Suppressor macrophage treated with lipopolysaccharide for 4 hours (primary cell): ENCODE results near the gene PAPPA2.
"Not testable (repeated sequence)": the region's sequence is repeated elsewhere in the genome, so short reads cannot be mapped to it uniquely, and the experiment has no call there.

Experiments
- DNase-seq: peaks from one replicate; pipeline ENCODE4 v3.0.0-alpha.2; 2020

The PAPPA2 gene

DNA sequence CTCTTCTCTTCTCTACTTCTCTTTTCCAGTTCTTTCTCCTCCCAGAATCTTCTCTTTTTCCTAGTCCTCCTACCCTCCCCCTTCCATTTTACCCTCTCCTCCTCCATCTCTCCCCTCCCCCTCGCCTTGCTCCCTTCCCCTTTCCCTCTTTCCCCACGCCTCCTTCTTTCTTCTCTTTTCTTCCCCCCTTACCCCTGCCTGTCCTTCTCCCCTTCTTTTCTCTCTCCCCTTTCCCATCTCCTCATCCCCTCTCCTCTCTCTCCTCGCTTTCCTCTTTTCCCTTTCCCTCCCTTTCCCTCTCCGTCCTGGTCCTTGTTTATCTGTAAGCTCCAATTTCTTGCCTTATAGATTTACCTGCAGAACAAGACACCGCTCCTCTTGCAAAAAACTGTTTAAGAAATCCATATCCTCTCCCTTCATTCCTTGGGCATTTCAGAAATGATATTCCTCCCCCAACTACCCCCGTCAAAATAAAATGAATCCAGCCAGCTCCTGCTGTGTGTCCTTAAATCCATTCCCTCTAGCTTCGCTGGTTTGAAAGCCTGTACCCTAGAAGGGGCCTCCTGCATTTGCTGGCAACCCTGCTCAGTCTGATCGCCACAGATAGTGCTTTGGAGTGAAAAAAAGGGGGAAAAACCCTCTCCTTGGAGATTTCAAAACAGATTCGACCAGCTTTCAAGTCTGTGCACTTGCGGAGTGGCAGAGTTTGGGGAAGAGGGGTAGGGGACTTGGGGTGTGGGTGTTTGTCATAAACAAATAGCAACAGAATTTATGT, 89.4 kb downstream of the PAPPA2 start:
- DNase-seq: no peak

DNA sequence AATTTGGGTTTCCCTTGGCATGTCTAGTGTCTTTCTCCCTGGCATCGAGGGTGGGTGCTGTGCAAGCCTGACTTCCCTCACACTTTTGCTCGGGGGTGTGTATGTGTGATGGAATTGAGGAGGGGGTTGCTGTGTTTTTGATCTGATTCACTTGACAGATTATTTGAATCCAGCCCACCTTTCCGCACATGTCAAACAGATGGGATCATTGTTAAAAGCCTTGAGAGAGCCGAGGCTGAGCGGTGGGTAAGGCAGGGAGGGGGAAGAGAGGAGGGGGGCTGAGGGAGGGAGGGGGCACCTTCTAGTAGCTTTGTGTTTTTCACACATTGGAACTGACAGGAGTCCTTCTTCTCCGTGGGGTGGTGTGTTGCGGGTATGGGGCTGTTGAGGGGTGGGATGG, 90.0 kb downstream of the PAPPA2 start:
- no peak for DNase-seq

DNA sequence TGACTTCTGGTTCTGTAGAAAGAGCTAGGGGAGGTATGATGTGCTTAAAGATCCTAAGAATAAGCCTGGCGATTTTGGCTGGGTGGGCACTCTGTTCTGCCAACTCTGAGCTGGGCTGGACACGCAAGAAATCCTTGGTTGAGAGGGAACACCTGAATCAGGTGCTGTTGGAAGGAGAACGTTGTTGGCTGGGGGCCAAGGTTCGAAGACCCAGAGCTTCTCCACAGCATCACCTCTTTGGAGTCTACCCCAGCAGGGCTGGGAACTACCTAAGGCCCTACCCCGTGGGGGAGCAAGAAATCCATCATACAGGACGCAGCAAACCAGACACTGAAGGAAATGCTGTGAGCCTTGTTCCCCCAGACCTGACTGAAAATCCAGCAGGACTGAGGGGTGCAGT, 93.3 kb downstream of the PAPPA2 start:
- no peak for DNase-seq

DNA sequence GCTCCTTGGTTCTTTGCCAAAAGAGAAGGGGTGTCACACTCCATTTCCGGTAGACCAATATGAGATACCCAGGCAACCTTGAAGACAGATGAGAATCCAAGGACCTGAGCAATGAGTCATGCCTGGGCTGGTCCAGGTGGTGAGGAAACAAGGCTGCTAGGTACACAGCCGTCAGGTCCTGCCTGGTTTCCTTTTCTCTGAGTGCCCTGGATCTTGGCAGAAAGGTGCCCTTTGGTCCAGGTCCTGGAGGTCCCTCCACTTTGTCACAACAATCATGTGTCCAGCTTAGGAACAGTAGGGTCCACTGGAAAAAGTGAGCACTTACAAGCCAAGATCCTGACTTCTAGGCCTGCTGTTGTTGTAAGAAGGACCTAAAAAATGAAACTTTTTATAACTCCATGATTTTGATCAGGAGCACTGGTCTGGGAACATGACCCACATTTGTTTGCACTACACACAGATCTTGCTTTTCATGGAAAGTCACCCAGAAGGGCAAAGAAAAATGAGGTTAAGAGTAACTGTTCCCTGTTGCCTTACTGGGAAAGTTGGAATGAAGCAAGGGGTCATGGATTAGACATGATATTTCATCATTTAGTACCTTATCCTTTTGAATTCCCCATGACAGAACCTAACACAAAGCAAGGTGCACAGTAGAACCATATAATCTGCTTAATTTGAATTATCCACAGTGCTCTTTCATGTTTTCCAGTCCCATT, 94.7 kb downstream of the PAPPA2 start:
- DNase-seq: no peak

DNA sequence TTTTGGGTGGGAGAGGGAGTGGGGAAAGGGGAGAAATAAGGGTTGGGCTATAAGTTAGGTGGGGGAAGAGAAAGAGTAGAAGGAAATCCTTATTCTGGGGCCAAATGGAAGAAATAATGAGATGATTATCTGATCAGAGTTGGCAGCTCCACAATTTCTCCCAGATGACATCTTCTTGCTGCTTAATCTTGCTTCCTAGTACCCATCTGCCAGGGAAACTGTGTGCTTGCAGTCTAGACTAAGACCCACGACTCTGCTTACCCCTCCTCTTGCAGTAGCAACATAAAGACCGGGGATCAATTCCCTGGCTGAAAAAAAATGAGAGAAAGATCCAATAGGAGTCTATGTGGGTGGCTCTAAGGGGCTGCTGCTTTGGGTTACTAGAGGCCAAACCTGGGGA, 95.6 kb downstream of the PAPPA2 start:
- no peak for DNase-seq

DNA sequence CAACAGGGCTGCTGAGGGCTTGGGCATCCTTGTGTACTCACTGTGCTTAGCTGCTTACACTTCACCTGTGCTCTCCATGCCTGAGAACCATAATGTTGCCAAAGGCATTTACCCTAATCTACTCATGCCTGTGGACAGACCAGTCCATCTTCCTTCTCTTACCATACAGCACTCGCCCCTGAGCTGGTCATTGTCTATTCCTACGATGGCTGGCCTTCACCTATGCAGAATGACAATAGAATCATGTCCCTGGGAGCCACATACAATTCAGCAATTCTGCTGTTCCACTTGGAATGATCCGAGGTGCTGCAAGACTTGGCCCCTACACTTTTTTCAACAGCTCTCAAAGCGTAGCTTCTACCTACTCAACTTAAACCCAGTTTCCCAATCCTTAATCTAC, 96.5 kb downstream of the PAPPA2 start:
- no peak for DNase-seq

DNA sequence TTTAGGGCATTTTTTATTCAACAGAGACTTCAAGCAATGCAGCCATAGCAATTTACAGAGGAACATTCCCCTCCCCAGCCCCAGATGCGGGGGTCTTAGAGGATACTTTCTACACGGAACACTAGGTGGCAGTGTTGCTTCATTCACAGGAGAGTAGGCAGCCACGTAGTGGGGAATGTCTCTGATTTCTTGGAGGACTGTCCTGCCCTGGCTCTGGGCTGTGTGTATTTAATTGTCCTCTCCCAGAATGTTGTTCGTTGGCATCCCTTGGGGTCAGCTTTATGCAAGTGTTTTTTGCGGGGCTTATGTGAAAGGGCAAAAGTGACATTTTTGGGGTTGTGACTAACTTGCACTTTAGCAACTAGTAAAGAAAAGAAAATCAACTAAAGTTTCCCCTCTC, 96.9 kb downstream of the PAPPA2 start:
- peak; percentile 56 for DNase-seq

DNA sequence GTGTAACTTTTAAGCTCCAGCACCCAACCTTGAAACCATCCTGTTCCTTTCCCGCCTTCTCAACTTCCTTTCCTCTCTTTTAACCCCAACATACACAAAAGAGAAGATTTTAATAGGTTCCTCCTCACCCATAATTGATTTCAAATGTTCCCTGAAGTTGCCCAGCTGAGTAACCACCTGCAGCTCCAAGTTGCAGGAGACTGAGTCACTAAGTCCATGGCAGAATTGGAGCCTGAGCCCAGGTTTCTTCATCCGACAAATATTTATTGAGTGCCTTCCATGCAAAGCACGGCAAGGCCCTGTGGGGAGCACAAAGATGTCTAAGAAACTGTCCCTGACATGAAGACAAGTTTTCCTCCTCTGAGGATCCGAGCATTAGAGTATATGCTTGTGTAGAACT, 97.7 kb downstream of the PAPPA2 start:
- no peak for DNase-seq

DNA sequence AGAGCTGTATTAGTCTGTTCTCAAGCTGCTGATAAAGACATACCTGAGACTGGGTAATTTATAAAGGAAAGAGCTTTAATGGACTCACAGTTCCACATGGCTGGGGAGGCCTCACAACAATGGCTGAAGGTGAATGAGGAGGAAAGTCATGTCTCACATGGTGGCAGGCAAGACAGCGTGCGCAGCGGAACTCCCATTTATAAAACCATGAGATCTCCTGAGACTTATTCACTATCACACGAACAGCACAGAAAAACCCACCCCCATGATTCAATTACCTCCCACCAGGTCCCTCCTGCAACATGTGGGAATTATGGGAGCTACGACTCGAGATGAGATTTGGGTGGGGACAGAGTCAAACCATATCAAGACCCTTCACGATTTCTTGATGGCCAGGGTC, 98.8 kb downstream of the PAPPA2 start:
- DNase-seq: not testable (repeated sequence)

DNA sequence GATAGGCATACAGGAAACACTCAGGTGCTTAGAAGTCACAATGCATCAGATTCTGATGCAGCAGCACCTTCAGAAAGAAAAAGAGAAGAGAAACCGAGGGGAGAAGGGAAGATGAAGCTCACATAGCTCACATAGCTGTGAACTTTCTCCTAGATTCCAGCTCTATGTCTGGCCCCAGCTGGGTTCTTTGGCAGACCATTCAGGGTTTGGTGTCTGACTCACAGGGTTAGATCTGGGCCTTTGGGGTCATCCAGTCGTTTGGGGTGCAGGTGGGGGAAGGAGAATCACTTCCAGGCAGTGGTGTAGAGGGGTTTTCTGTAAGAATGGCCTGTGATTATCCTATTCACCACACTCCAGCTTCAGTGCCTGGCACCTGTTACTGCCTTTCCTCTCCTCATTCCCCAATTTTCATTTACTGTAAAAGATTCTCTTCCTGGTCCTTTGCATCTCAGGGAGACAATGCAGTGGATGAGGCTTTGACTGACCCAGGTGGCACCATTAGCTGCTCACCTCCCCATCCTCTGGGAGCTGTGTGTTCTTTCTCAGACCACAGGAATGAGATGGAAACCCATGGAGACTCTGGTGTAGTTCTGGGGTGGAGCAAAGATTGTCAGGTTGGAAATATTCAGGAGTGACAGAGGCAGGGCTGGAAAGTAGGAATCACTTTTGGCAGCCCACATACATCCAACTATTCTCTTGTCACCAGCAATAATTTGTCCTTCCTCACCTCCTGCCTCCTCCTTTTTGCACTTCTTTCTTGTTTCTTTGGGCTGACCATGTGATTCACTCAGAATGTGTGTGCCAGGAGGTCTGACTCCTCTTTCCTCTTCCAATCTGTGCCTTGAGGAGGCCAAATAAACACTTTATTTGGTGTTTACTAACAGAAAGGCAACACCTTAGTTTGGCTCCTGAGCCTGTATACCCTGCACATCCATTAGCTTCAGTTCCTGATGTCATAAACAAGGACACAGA, 103.3 kb downstream of the PAPPA2 start:
- no peak for DNase-seq

DNA sequence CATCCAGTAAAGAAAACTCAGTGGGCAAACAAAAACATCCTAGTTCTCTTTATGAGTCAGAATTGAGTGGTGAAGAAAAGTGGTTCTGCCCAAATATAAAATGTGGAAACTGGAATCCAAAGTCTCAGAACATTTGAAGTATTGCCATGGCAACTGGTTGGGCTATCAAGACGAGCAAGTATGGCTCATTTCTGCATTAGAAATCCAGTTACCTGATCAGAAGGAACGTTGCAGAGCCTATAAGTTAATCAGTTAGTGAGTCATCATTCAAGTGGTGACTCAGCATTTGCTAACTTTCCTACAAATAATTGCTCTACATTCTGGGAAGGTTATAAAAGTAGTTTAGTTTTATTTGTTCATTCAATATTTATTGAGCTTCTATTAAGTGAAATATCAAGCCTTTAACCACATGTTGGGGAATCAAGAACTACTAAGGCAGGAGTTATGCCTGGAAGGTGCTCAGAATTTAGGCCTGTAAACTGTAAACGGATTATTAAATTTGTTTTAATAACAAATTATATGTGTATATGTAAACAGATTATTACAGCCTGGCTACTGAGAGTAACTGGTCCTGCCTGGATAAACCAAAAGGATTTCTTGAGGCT, 104.3 kb downstream of the PAPPA2 start:
- no peak for DNase-seq

DNA sequence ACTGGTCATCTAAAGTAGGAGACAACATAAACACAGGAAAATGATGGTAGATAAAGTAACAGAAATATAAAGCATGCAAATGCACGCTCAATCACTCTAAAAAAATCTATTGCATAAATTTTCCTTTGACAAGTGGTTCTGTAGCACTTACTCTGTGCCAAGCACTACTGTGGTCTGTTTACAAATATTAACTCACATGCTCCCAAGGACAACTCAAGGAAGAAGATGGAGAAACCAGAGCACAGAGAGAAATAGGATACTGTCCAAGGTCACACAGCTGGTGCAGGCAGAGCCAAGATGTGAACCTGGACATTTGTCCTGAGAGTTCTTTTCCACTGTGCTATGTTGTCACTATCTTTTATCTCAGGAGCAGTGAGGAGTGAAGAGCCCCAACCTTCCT, 105.2 kb downstream of the PAPPA2 start:
- DNase-seq: no peak

DNA sequence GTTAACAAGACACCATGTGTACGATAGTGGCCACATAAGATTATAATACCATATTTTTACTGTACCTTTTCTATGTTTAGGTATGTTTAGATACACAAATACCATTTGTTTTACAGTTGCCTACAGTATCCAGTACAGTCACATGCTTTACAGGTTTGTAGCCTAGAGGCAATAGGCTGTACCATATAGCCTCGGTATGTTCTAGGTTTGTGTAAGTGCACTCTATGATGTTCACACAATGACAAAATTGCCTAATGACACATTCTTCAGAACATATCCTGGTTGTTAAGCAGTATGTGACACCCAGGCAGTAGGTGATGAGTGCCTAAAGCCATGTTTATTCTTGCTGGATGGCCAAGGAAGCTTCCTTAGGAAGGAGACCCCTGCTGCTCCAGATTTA, 111.8 kb downstream of the PAPPA2 start:
- DNase-seq: no peak

DNA sequence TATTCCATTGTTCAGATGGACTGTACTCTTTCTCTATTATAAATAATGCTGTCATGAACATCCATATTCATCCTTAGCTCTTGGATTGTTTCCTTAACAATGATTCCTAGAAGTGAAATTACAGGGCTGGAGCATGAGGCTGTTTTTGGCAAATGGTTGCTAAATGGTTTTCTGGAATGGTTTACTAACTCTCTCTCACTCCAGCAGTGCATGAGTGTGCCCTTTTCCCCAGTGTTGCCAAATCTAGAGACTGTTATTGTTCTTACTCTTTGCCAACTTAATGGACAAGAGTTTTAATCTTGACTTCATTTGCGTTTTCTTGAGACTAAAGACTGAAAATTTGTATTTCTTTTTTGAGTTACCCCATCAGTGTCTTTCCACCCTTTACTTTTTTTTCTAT, 113.0 kb downstream of the PAPPA2 start:
- DNase-seq: no peak

DNA sequence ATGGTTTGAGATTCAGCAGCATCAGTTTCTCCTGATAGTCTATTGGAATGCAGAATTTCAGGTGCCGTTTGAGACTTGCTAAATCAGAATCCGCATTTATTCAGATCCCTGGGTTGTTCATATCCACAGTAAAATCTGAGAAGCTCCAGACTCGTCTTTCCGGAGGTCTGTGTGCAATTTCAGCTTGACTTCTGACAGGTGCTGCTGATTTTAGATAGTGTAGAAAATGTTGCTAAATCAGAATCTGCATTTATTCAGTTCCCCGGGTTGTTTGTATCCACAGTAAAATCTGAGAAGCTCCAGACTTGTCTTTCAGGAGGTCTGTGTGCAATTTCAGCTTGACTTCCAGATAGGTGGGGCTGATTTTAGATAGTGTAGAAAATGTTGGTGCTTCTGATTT, 113.7 kb downstream of the PAPPA2 start:
- no peak for DNase-seq

DNA sequence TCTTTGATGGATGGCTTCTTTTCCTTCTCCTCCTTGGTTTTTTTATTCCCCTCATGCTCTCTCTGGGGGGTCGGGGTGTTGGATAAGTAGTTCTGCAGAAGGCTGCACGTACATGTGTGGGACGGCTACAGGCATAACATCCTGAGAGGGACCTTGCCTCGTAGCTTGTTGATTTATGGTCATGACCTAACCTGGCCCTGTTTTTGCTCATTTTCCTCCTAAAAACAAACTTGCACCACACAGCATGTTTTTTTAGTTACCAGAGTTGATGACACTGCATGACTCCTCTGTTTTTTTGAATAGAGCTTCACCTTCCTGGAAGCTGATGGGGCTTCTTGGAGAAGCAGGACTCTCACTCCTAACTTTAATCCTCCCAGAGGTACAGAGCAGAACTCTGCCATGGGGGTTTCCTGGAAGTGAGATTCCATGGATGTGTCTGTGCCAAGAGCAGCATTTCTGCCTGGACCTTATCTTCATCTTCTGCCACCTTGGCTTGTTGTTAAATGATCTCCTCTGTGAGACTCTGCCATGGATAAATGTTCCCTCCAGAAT, 114.7 kb downstream of the PAPPA2 start:
- DNase-seq: no peak

DNA sequence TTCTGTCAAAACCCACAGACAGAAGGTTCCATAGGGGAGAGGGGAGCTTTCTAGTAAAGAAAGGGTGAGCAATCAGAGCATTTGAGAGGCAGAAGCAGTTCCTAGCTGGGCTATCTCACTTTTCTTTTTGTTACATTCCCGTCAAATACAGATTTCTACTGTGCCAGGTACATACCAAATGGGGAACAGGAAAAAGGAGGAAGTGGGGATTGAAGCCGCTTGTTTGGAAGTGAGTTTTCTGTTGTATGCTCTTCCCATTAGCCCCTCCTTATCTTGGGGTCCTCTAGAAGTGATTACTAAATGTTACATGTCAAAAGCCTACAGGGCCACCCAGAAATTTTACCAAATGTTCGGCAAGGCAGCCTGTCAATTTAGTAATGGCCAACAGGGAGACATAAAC, 116.1 kb downstream of the PAPPA2 start:
- no peak for DNase-seq

DNA sequence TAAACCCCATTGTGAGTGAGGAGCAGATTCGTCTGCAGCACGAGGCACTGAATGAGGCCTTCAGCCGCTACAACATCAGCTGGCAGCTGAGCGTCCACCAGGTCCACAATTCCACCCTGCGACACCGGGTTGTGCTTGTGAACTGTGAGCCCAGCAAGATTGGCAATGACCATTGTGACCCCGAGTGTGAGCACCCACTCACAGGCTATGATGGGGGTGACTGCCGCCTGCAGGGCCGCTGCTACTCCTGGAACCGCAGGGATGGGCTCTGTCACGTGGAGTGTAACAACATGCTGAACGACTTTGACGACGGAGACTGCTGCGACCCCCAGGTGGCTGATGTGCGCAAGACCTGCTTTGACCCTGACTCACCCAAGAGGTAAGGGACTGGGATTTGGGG, 132.2 kb downstream of the PAPPA2 start:
- DNase-seq: no peak

DNA sequence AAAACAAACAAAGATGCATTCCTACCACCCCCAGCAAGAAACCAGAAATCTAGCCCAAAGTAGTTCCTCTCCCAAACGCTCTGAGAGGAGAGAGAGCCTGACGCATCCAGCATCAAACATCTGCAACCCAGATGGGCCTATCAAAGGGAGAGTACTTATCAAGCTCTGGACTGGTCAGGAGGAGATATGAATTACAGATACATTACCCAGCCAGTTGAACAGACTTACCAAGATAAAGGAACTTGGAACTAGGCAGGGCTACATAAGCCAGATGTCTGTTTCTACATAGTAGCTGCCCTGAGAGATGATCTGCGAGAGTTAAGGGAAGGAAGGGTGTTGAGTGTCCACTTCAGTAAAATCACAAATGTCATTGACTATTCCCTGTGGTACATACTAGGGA, 138.4 kb downstream of the PAPPA2 start:
- DNase-seq: no peak

DNA sequence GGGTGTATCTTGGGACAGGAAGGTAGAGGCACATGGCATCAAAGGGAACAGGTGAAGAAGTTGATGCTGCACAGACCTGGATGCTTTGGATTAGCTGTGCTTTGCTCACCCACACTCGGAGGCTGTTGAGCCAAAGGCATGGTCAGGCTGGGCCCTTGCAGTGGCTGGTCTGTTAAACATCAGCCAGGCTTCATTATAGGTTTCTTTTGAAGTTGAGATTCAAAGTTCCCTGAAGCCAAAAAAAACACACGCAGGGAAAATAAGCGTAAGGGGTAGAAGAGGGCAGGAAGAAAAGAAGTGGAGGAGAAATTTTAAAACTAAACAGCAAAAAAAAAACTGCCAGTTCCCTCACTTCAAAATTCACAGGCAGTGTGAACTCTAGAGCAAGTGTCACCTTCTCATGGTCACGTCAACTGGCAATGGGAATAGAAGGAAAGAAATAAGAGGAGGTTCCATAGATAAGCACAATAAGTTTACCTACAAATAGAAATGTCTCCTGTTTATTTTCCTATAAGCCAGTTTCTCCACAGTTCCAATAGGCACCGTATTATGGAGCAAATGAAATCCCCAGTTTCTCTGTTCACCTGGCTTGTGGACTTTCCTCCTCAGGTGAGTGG, 139.5 kb downstream of the PAPPA2 start:
- DNase-seq: no peak

DNA sequence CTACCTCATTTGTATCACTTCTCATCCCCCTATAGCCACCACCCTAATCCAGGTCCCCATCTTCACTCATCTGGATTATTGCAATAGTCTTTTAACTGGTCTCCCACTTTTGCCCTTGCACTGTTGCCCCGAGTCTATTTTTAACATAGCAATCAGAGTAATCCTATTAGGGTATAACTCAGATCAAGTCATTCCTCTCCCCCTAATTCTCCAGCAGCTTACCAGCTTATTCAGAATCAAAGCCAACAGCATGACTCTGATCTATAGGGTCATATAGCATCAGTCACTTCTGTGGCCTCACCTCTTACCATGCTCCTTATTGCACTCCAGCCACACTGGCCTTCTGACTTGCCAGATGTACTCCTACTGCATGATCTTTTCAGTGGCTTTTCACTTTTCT, 140.7 kb downstream of the PAPPA2 start:
- no peak for DNase-seq

DNA sequence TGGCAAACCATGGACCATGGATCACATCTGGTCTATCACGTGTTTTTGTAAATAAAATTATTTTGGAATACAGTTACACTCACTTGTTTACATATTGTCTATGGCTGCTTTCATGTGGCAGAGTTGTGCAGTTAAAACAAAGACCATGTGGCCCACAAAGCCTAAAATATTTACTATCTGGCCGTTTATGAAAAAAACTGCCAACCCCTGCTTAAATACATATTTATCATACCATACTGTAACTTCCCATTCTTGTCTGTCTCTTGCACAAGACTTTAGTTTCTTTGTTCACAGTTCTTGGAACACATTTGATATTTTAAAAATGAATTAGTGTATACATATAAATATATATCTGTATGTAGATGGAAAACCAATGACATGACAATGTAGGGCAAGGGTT, 141.5 kb downstream of the PAPPA2 start:
- DNase-seq: no peak
